ENCODE measurements around the gene SGCA.

DNA sequence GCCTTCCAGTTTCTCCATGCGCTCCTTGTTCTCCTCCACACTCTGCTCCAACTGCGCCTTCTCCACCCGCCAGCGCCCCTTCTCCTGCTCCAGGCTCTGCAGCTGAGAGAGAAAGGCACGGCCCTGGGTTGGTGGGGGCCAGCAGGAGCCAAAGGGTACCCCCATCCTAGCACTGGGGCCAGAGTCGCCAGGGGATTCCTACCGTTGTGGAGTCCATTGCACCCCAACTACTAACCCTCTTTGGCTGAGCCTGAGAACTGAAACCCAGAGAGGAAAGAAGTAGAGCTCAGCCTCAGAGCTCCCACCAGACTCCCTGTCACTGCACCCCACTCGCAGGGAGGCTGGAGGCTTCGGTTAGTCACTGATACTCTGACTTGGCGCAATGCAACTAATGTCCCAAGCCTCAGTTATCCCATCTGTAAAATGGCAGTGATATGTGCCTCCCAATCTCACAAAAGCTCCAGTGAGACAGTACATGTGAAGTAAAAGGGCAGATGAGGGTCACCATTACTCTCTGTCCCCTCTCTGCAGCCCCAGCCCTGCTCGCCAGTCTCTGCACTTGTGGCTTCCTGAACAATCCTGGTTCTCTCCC lies 29.6 kb upstream of the SGCA start:
- TF ChIP-seq, protein P1, sequence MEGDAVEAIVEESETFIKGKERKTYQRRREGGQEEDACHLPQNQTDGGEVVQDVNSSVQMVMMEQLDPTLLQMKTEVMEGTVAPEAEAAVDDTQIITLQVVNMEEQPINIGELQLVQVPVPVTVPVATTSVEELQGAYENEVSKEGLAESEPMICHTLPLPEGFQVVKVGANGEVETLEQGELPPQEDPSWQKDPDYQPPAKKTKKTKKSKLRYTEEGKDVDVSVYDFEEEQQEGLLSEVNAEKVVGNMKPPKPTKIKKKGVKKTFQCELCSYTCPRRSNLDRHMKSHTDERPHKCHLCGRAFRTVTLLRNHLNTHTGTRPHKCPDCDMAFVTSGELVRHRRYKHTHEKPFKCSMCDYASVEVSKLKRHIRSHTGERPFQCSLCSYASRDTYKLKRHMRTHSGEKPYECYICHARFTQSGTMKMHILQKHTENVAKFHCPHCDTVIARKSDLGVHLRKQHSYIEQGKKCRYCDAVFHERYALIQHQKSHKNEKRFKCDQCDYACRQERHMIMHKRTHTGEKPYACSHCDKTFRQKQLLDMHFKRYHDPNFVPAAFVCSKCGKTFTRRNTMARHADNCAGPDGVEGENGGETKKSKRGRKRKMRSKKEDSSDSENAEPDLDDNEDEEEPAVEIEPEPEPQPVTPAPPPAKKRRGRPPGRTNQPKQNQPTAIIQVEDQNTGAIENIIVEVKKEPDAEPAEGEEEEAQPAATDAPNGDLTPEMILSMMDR (IDR thresholded peaks at IDR 0.05; ENCODE audit: low read length), result no peak
- no peak for TF ChIP-seq EZH2 (IDR thresholded peaks at IDR 0.05; ENCODE audit: borderline replicate concordance, low read length)
